Upper lobe of left lung (tissue), 6 donors: ENCODE results near the gene SELENOM. TPM values are rescaled to one million over a fixed set of nuclear protein-coding genes. Genes with fewer than 3 reads are reported as not detected.

Source experiments
- ATAC-seq, 2 donors: fragments of 200-7000 bp; cut with Tn5 transposase; one replicate each; pipeline ENCODE4 v1.9.1; 2022; ENCODE audit warnings: mild to moderate bottlenecking in 2 of 2, moderate library complexity in 2 of 2; ENCODE audit not compliant: low FRiP score in 2 of 2
- DNase-seq, 2 donors: peaks; one replicate each; pipeline ENCODE4 v3.0.0-alpha.2; 2019 to 2020
- H3K27ac ChIP-seq, 4 donors: fragments of 200-600 bp; sonication (generic); one replicate each; pipeline ENCODE4 v1.5.1; 2016 to 2019
- H3K27me3 ChIP-seq, 4 donors: fragments of 200-600 bp; sonication (generic); one replicate each; pipeline ENCODE4 v1.5.1; 2017 to 2019
- H3K36me3 ChIP-seq, 4 donors: fragments of 200-600 bp; sonication (generic); one replicate each; pipeline ENCODE4 v1.5.1; 2016 to 2019
- H3K4me1 ChIP-seq, 4 donors: fragments of 200-600 bp; sonication (generic); one replicate each; pipeline ENCODE4 v1.5.1; 2018 to 2019
- H3K4me3 ChIP-seq, 4 donors: fragments of 200-600 bp; sonication (generic); one replicate each; pipeline ENCODE4 v1.5.1; 2017 to 2019; ENCODE audit warnings: mild to moderate bottlenecking in 2 of 4, moderate library complexity in 1 of 4
- H3K9me3 ChIP-seq, 4 donors: fragments of 200-600 bp; sonication (generic); one replicate each; pipeline ENCODE4 v1.5.1; 2018 to 2019
- EP300 ChIP-seq, 4 donors: sonication (generic); formaldehyde crosslinking; IDR thresholded peaks; one replicate each; pipeline ENCODE4 v1.5.1; 2017; ENCODE audit warnings: antibody characterized with exemption in 4 of 4, control low read depth in 2 of 4
- POLR2A ChIP-seq, 4 donors: fragments of 450-650 bp; IDR thresholded peaks; one replicate each; pipeline ENCODE4 v1.5.1; 2016 to 2017; ENCODE audit warnings: antibody characterized with exemption in 4 of 4, mild to moderate bottlenecking in 2 of 4
- POLR2AphosphoS5 ChIP-seq, 2 donors: sonication (generic); formaldehyde crosslinking; IDR thresholded peaks; one replicate each; pipeline ENCODE4 v1.5.1; 2017; ENCODE audit warnings: antibody characterized with exemption in 2 of 2
- WGBS, 2 donors: methylation state at CpG; one replicate each; pipeline ENCODE4 v1.1.5; 2017 to 2018; 5-methylcytosine and 5-hydroxymethylcytosine counted together
- total RNA-seq, 6 donors: library from RNA; depleted of rRNA in 4 of 6; stranded (reverse); fragments of >200 nt in 4 of 6; gene quantifications; one replicate each; pipeline versions ENCODE4 v1.1.0 to v1.2.1, GENCODE V29; 2016 to 2021
- TF ChIP-seq, protein P1 (sequence below), 6 experiments: fragments of 450-650 bp in 4 of 6; fragments of 200-600 bp in 2 of 6; sonication (generic) in 2 of 6; IDR thresholded peaks; one replicate each; pipeline ENCODE4 v1.5.1; 2016 to 2019; ENCODE audit warnings: antibody characterized with exemption in 6 of 6
- donor health status: DM: no; HTN: no; CAD: no; lungs with moderate emphysema.
- donor health status: DM: no; HTN: yes; CAD: no; lungs with severe emphysema.

SELENOM gene
- total RNA-seq, 6 donors from 2014 or later, result 51.3 to 154 (median 99.7) TPM

DNA sequence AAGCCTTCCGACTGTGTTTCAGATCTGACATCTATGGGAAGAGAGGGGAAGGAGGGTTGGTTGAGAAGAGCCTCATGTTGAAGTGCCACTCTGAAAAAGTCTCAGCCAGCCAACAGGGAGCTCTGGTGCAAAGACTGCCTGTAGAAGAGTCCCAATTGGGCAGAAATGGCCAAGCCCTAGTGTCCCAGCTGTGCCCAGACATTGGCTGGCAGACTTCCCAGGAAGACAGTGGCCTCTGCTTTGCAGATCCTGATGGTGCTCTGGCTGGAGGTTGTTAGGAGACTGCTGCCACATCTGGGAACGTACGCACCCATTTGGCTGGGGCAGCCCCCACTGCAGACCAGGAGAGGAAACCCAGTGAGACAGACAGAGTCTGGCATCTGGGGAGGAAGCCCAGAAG is 36.2 kb upstream of the SELENOM start:
- no peak for TF ChIP-seq EP300 (IDR thresholded peaks at IDR 0.05)
- TF ChIP-seq, protein P1, sequence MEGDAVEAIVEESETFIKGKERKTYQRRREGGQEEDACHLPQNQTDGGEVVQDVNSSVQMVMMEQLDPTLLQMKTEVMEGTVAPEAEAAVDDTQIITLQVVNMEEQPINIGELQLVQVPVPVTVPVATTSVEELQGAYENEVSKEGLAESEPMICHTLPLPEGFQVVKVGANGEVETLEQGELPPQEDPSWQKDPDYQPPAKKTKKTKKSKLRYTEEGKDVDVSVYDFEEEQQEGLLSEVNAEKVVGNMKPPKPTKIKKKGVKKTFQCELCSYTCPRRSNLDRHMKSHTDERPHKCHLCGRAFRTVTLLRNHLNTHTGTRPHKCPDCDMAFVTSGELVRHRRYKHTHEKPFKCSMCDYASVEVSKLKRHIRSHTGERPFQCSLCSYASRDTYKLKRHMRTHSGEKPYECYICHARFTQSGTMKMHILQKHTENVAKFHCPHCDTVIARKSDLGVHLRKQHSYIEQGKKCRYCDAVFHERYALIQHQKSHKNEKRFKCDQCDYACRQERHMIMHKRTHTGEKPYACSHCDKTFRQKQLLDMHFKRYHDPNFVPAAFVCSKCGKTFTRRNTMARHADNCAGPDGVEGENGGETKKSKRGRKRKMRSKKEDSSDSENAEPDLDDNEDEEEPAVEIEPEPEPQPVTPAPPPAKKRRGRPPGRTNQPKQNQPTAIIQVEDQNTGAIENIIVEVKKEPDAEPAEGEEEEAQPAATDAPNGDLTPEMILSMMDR (IDR thresholded peaks at IDR 0.05), result no peak
- no peak for TF ChIP-seq POLR2AphosphoS5 (IDR thresholded peaks at IDR 0.05)
- no peak for TF ChIP-seq POLR2A (IDR thresholded peaks at IDR 0.05)
- 58 to 72% methylated on average over 1 to 3 of the region's 3 CpGs for WGBS, 2 donors
- no peak overlapping the region for H3K4me3 ChIP-seq
- no peaks in the 10 kb centered on the region for H3K9me3 ChIP-seq
- H3K36me3 ChIP-seq, result no peaks in the 10 kb centered on the region
- ATAC-seq (no peak), DNase-seq (no peak)
- no peaks in the 10 kb centered on the region for H3K27me3 ChIP-seq
- no peak overlapping the region for H3K27ac ChIP-seq
- peaks cover 0 to 10% (median 5%) of the 10 kb centered on the region in 4 donors for H3K4me1 ChIP-seq

DNA sequence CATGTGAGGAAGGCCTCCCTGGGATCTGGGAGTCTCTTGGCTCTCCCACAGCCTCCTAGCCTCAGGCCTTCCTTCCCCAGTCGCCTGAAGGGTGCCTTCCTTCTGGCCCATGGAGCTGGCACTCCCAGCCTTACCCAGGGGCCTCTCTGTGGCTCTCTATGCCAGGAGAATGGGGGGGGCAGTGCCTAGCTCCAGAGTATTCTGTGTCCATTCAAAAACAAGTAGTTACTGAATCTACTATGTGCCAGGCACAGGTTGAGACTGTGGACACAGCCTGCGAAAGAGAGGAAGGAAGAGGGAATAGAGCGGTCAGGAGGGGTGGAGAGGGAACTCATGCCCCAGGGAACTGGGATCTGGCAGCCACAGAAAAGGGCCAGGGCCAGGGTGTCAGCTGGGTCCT is 35.7 kb upstream of the SELENOM start:
- ATAC-seq, result no peak
- no peaks in the 10 kb centered on the region for H3K36me3 ChIP-seq
- H3K27me3 ChIP-seq, result no peaks in the 10 kb centered on the region
- peaks cover 0 to 7% (median 3%) of the 10 kb centered on the region in 4 donors for H3K4me1 ChIP-seq
- H3K9me3 ChIP-seq, result no peaks in the 10 kb centered on the region
- H3K4me3 ChIP-seq, result no peak overlapping the region
- DNase-seq, result no peak
- WGBS, 2 donors, result 46 to 57% methylated on average over 2 to 3 of the region's 3 CpGs
- TF ChIP-seq POLR2AphosphoS5 (IDR thresholded peaks at IDR 0.05) (no peak), EP300 (IDR thresholded peaks at IDR 0.05) (no peak), POLR2A (IDR thresholded peaks at IDR 0.05) (no peak)
- TF ChIP-seq, protein P1 (IDR thresholded peaks at IDR 0.05), result no peak
- no peak overlapping the region for H3K27ac ChIP-seq

DNA sequence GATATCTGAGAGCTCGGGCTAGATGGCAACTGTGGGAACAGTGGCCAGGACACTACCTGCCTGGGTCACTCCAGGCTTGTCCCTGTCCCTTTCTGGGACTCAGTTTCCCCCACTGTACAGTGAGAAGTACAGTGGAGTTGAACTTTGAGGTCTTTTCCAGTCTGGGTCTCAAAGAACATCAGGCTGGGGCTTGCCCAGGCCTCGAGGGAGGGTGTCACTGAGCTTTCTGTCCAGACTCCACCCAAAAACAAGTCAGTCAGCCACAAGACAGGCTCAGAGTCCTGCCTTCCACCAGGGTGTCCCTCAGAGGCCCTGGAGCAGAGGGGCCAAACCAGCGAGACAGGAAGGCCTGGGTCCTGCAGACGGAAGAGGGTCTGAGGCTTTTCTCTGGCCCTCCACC is 34.9 kb upstream of the SELENOM start:
- DNase-seq, result no peak
- no peak for TF ChIP-seq POLR2AphosphoS5 (IDR thresholded peaks at IDR 0.05)
- no peak for TF ChIP-seq EP300 (IDR thresholded peaks at IDR 0.05)
- TF ChIP-seq, protein P1 (IDR thresholded peaks at IDR 0.05), result no peak
- no peak for TF ChIP-seq POLR2A (IDR thresholded peaks at IDR 0.05)

DNA sequence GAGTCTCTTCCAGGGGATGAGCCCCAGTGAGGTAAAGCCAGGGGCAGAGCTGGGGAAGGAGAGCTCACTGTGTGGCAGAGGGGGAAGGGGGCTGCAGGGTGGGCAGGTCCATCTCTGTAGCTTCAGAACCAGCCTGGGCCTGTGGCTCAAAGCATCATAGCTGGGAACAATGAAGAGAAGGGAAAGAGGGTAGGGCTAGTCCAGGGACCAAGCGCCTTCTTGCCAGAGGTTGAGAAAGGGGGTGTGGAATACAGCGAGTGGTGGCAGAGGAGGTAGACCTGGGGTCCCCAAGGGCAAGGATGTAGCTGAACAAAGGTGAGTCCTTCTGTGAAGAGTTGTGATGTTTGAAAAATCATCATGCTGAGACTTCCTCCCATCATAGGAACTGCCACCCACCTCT is 34.2 kb upstream of the SELENOM start:
- Histone ChIP-seq H3K27me3 (no peaks in the 10 kb centered on the region), H3K4me1 (peaks cover 0 to 7% (median 3%) of the 10 kb centered on the region in 4 donors), H3K9me3 (no peaks in the 10 kb centered on the region), H3K36me3 (no peaks in the 10 kb centered on the region), H3K4me3 (no peak overlapping the region), H3K27ac (peak overlapping the region; percentile 17 to 80 (median 67))
- DNase-seq (no peak), ATAC-seq (no peak)
- WGBS, 2 donors, result 95 to 100% methylated on average over 2 of the region's 2 CpGs
- TF ChIP-seq, protein P1 (IDR thresholded peaks at IDR 0.05), result no peak
- TF ChIP-seq POLR2A (IDR thresholded peaks at IDR 0.05), result no peak
- no peak for TF ChIP-seq EP300 (IDR thresholded peaks at IDR 0.05)
- no peak for TF ChIP-seq POLR2AphosphoS5 (IDR thresholded peaks at IDR 0.05)

More for the DNA sequence above, 34.9 kb upstream of the SELENOM start:
- H3K4me3 ChIP-seq, result no peak overlapping the region
- H3K9me3 ChIP-seq, result no peaks in the 10 kb centered on the region
- no peaks in the 10 kb centered on the region for H3K27me3 ChIP-seq
- WGBS, 2 donors, result 75% methylated on average over 4 of the region's 4 CpGs; no CpG with 5 or more reads in 1 of the 2 donors
- H3K4me1 ChIP-seq, result peaks cover 0 to 7% (median 3%) of the 10 kb centered on the region in 4 donors
- no peak for ATAC-seq
- no peak overlapping the region for H3K27ac ChIP-seq
- no peaks in the 10 kb centered on the region for H3K36me3 ChIP-seq

DNA sequence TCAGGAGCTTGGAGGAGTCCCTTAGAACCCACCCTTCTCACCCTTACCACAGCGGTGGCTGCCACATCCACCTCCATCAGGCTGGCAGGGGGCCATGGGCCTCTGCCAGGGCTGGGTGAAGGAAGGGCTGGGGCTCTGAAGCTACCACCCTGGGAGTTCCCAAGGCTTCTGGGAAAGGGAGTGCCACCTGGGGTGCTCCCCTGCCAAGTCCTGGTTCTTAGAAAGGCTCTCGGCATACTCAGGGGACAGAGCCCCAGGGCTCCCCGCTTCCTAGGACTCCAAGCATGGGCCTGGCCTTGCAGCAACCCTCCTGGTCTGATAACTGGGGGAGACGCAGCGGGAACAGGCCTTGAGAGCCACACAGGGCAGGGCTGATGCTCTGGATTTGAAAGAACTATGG is 33.4 kb upstream of the SELENOM start:
- TF ChIP-seq EP300 (IDR thresholded peaks at IDR 0.05) (no peak), POLR2A (IDR thresholded peaks at IDR 0.05) (no peak), POLR2AphosphoS5 (IDR thresholded peaks at IDR 0.05) (no peak)
- TF ChIP-seq, protein P1 (IDR thresholded peaks at IDR 0.05), result no peak
- peak overlapping the region in 1 of 4 donors; percentile 44 for H3K4me3 ChIP-seq

More for the DNA sequence above, 33.4 kb upstream of the SELENOM start:
- Histone ChIP-seq H3K9me3 (no peaks in the 10 kb centered on the region), H3K36me3 (no peaks in the 10 kb centered on the region), H3K27ac (peak overlapping the region; percentile 17 to 80 (median 67)), H3K27me3 (no peaks in the 10 kb centered on the region), H3K4me1 (peaks cover 0 to 7% (median 3%) of the 10 kb centered on the region in 4 donors)
- ATAC-seq (peak; percentile 14 to 43), DNase-seq (peak in 1 of 2 donors; percentile 62)
- 72% methylated on average over 5 of the region's 5 CpGs; no CpG with 5 or more reads in 1 of the 2 donors for WGBS, 2 donors
